ENCODE data around the gene LGALS14. TPM values are rescaled to one million over a fixed set of nuclear protein-coding genes. Genes with fewer than 3 reads are reported as not detected.

The LGALS14 gene
- total and polyA plus RNA-seq, 10 donors: not detected

GRCh38 chr19:39754971-39755370 is 50.7 kb downstream of the LGALS14 start:
- TF ChIP-seq POLR2AphosphoS5 (IDR thresholded peaks at IDR 0.05): no peak
- no peak for TF ChIP-seq POLR2A (IDR thresholded peaks at IDR 0.05)
- no peak for TF ChIP-seq CTCF (IDR thresholded peaks at IDR 0.05 in 8 of 11, conservative IDR thresholded peaks at IDR 0.05 in 3 of 11)
- 35 to 55% (median 42%) methylated on average over 3 of the region's 3 CpGs for WGBS, 5 donors
- no peaks in the 10 kb centered on the region for H3K36me3 ChIP-seq
- peaks cover 0 to 59% (median 9%) of the 10 kb centered on the region in 7 donors for H3K27me3 ChIP-seq (replicated peaks in 1 of 7)
- no peaks in the 10 kb centered on the region for H3K9me3 ChIP-seq
- intact Hi-C loops (cut with DNase I; ENCODE audit: low total_unique reads): no loop called here
- H3K4me3 ChIP-seq: no peak overlapping the region
- no peak overlapping the region for H3K27ac ChIP-seq
- DNase-seq: no peak
- H3K4me1 ChIP-seq: no peaks in the 10 kb centered on the region

Small RNAs within 50 kb of the gene (small RNA-seq; reads per million reads assigned to genes)
- gene RPS29P27: 0 reads per million in 4 donors

Other genes starting within 250 kb of the LGALS14 start
- gene TIMM50, start 223.6 kb upstream of the LGALS14 start, total RNA-seq: 10 to 100 TPM; 30.3 to 51.5 (median 41.8) TPM
- 10 to 100 TPM; 36.2 to 46.0 (median 40.7) TPM for gene TIMM50, start 223.6 kb upstream of the LGALS14 start, polyA plus RNA-seq
- gene DLL3, start 205.5 kb upstream of the LGALS14 start, total RNA-seq: under 1 TPM in 2 of 7 donors, not detected in 5; 0.16 to 0.27 TPM
- under 1 TPM; 0.52 to 0.68 (median 0.58) TPM for gene DLL3, start 205.5 kb upstream of the LGALS14 start, polyA plus RNA-seq
- not detected for gene SELENOV, start 189.3 kb upstream of the LGALS14 start, total RNA-seq
- not detected for gene SELENOV, start 189.3 kb upstream of the LGALS14 start, polyA plus RNA-seq
- 1 to 10 TPM; 2.0 to 5.3 (median 4.5) TPM for gene EID2B, start 171.6 kb upstream of the LGALS14 start, total RNA-seq
- 1 to 10 TPM; 4.6 to 5.7 (median 5.4) TPM for gene EID2B, start 171.6 kb upstream of the LGALS14 start, polyA plus RNA-seq
- 10 to 100 TPM in 5 of 7 donors, 1 to 10 TPM in 2; 7.9 to 17.4 (median 12.7) TPM for gene EID2, start 164.3 kb upstream of the LGALS14 start, total RNA-seq
- 10 to 100 TPM; 15.5 to 17.7 (median 17.2) TPM for gene EID2, start 164.3 kb upstream of the LGALS14 start, polyA plus RNA-seq
- not detected for gene LGALS13, start 102.0 kb upstream of the LGALS14 start, total RNA-seq
- gene LGALS13, start 102.0 kb upstream of the LGALS14 start, polyA plus RNA-seq: not detected
- gene LGALS16, start 48.6 kb upstream of the LGALS14 start, total RNA-seq: not detected
- gene LGALS16, start 48.6 kb upstream of the LGALS14 start, polyA plus RNA-seq: not detected
- gene CLC, start 33.5 kb downstream of the LGALS14 start, total RNA-seq: 10 to 100 TPM in 3 of 7 donors, 1 to 10 TPM in 3, not detected in 1; 3.1 to 20.1 (median 10.3) TPM
- 1 to 10 TPM; 2.7 to 4.9 (median 3.0) TPM for gene CLC, start 33.5 kb downstream of the LGALS14 start, polyA plus RNA-seq
- gene LEUTX, start 74.4 kb downstream of the LGALS14 start, total RNA-seq: not detected
- not detected for gene LEUTX, start 74.4 kb downstream of the LGALS14 start, polyA plus RNA-seq
- 10 to 100 TPM; 15.1 to 32.7 (median 18.8) TPM for gene DYRK1B, start 129.7 kb downstream of the LGALS14 start, total RNA-seq
- gene DYRK1B, start 129.7 kb downstream of the LGALS14 start, polyA plus RNA-seq: 10 to 100 TPM; 11.2 to 19.8 (median 13.6) TPM
- 100 to 1,000 TPM; 126 to 212 (median 174) TPM for gene FBL, start 141.9 kb downstream of the LGALS14 start, total RNA-seq
- gene FBL, start 141.9 kb downstream of the LGALS14 start, polyA plus RNA-seq: 100 to 1,000 TPM; 298 to 403 (median 348) TPM
- gene FCGBP, start 230.2 kb downstream of the LGALS14 start, total RNA-seq: 10 to 100 TPM in 3 of 7 donors, 1 to 10 TPM in 4; 4.3 to 18.9 (median 9.0) TPM
- 1 to 10 TPM in 2 of 3 donors, under 1 TPM in 1; 0.91 to 1.8 (median 1.2) TPM for gene FCGBP, start 230.2 kb downstream of the LGALS14 start, polyA plus RNA-seq

All from spleen (tissue), 11 donors.